IgD-negative memory B cell (primary cell): ENCODE measurements around the gene PAPSS1. TPM values are rescaled to one million over a fixed set of nuclear protein-coding genes. Genes with fewer than 3 reads are reported as not detected.

Source experiments
- polyA plus RNA-seq: library from polyadenylated mRNA; unstranded; fragments of 300-500 nt; fragmentation: Illumina TruSeq; gene quantifications from one replicate; pipeline ENCODE4 v1.2.3, GENCODE V29; 2021

PAPSS1 gene
- polyA plus RNA-seq, 1 donor from 2014 or later, result 52.4 TPM

Other genes with a start within 250 kb of the PAPSS1 start
- not detected for gene SGMS2, start 104.7 kb upstream of the PAPSS1 start, polyA plus RNA-seq
- 9.8 TPM for gene CYP2U1, start 211.3 kb upstream of the PAPSS1 start, polyA plus RNA-seq